Progenitor cell of endocrine pancreas (in vitro differentiated cells): Measurements from ENCODE around the gene CTAGE9. TPM values are rescaled to one million over a fixed set of nuclear protein-coding genes. Genes with fewer than 3 reads are reported as not detected.
"Not testable (repeated sequence)": the region's sequence is repeated elsewhere in the genome, so short reads cannot be mapped to it uniquely, and the experiment has no call there.

ENCODE experiments used
- DNase-seq: peaks from one replicate; pipeline ENCODE4 v3.0.0; 2021; ENCODE audit warnings: low spot score; ENCODE audit not compliant: unreplicated experiment
- H3K27ac Mint-ChIP-seq: 2 replicates; pipeline ENCODE4 v1.8.0; 2021; ENCODE audit warnings: mild to moderate bottlenecking, moderate library complexity, mixed read lengths
- H3K27me3 Mint-ChIP-seq: 2 replicates; pipeline ENCODE4 v1.8.0; 2021; ENCODE audit warnings: mixed read lengths
- H3K36me3 Mint-ChIP-seq: 2 replicates; pipeline ENCODE4 v1.8.0; 2022; ENCODE audit warnings: mixed read lengths; ENCODE audit not compliant: insufficient read depth
- H3K4me1 Mint-ChIP-seq: 2 replicates; pipeline ENCODE4 v1.8.0; 2021; ENCODE audit warnings: low read depth, mixed read lengths
- H3K4me3 Mint-ChIP-seq: 2 replicates; pipeline ENCODE4 v1.8.0; 2021; ENCODE audit warnings: low read depth, mild to moderate bottlenecking, moderate library complexity, mixed read lengths
- H3K9me3 Mint-ChIP-seq: 2 replicates; pipeline ENCODE4 v1.8.0; 2021; ENCODE audit warnings: low read depth, mixed read lengths
- CTCF ChIP-seq: fragments of 200-600 bp; sonication (generic); IDR thresholded peaks from one replicate; pipeline ENCODE4 v1.5.0; 2021; ENCODE audit warnings: antibody characterized with exemption, mild to moderate bottlenecking; ENCODE audit not compliant: unreplicated experiment
- long read RNA-seq: library from polyadenylated mRNA; unstranded; transcript quantifications from one replicate; pipeline ENCODE4 v2.0.0, GENCODE V29; 2020
- total RNA-seq: library from RNA; stranded (reverse); gene quantifications from 2 replicates; pipeline ENCODE4 v1.2.1, GENCODE V29; 2021

The CTAGE9 gene
- total RNA-seq = not detected in 2 replicates
- long read RNA-seq = 0 reads

GRCh38 chr6:131710917-131711316 lies at the start of gene CTAGE9:
TSS of gene CTAGE9 (minus strand) at chr6:131711017. CDS start at chr6:131711017, 0 bp downstream.
- not testable (repeated sequence) for H3K9me3 Mint-ChIP-seq, H3K4me1 Mint-ChIP-seq, DNase-seq, H3K36me3 Mint-ChIP-seq, H3K27me3 Mint-ChIP-seq, H3K27ac Mint-ChIP-seq, H3K4me3 Mint-ChIP-seq

GRCh38 chr6:131758920-131759319 lies 48.1 kb upstream of the CTAGE9 start:
- Mint-ChIP-seq H3K36me3 (no peaks in the 10 kb centered on the region), H3K27ac (no peak overlapping the region), H3K27me3 (no peaks in the 10 kb centered on the region), H3K4me3 (no peak overlapping the region), H3K4me1 (peaks cover 15% of the 10 kb centered on the region), H3K9me3 (no peaks in the 10 kb centered on the region)
- no peak for DNase-seq
- no peak for TF ChIP-seq CTCF

- Mint-ChIP-seq H3K27ac (no peak overlapping the region), H3K36me3 (no peaks in the 10 kb centered on the region), H3K9me3 (no peaks in the 10 kb centered on the region), H3K4me3 (no peak overlapping the region), H3K4me1 (peaks cover 12% of the 10 kb centered on the region), H3K27me3 (no peaks in the 10 kb centered on the region)
- TF ChIP-seq CTCF = no peak
- DNase-seq = no peak
These were observed 45.2 kb upstream of the CTAGE9 start for GRCh38 chr6:131756039-131756438.

- no peak for TF ChIP-seq CTCF
- H3K36me3 Mint-ChIP-seq = no peaks in the 10 kb centered on the region
- H3K9me3 Mint-ChIP-seq = no peaks in the 10 kb centered on the region
- no peak overlapping the region for H3K4me3 Mint-ChIP-seq
- no peak for DNase-seq
- H3K4me1 Mint-ChIP-seq = peaks cover 12% of the 10 kb centered on the region
- H3K27me3 Mint-ChIP-seq = no peaks in the 10 kb centered on the region
- no peak overlapping the region for H3K27ac Mint-ChIP-seq
These were observed 44.8 kb upstream of the CTAGE9 start for GRCh38 chr6:131755597-131755996.

- no peak for DNase-seq
- Mint-ChIP-seq H3K27me3 (no peaks in the 10 kb centered on the region), H3K9me3 (no peaks in the 10 kb centered on the region), H3K36me3 (no peaks in the 10 kb centered on the region), H3K27ac (no peak overlapping the region), H3K4me3 (no peak overlapping the region), H3K4me1 (peaks cover 11% of the 10 kb centered on the region)
- no peak for TF ChIP-seq CTCF
These were observed 44.1 kb upstream of the CTAGE9 start for GRCh38 chr6:131754715-131755567.

GRCh38 chr6:131754088-131754487 lies 43.3 kb upstream of the CTAGE9 start:
- no peaks in the 10 kb centered on the region for H3K9me3 Mint-ChIP-seq
- peaks cover 9% of the 10 kb centered on the region for H3K4me1 Mint-ChIP-seq
- no peaks in the 10 kb centered on the region for H3K27me3 Mint-ChIP-seq
- no peak for TF ChIP-seq CTCF
- no peak overlapping the region for H3K4me3 Mint-ChIP-seq
- H3K27ac Mint-ChIP-seq = no peak overlapping the region
- no peaks in the 10 kb centered on the region for H3K36me3 Mint-ChIP-seq
- DNase-seq = no peak

- not testable (repeated sequence) for H3K4me1 Mint-ChIP-seq, DNase-seq, H3K9me3 Mint-ChIP-seq, H3K27me3 Mint-ChIP-seq, H3K27ac Mint-ChIP-seq, H3K36me3 Mint-ChIP-seq, H3K4me3 Mint-ChIP-seq
These were observed 40.3 kb upstream of the CTAGE9 start for GRCh38 chr6:131751012-131751715.
